Activated CD8-positive, alpha-beta T cell treated with anti-CD3 and anti-CD28 coated beads, Interleukin-2, amount 10 ng/mL, durations not matched to agents 7 days and 5 days (primary cell): ENCODE results near the gene ZNF429. TPM values are rescaled to one million over a fixed set of nuclear protein-coding genes. Genes with fewer than 3 reads are reported as not detected.
"Not testable (repeated sequence)": the region's sequence is repeated elsewhere in the genome, so short reads cannot be mapped to it uniquely, and the experiment has no call there.

ENCODE experiments used
- ATAC-seq: fragments of 150-1000 bp; cut with Tn5 transposase; one replicate; pipeline ENCODE4 v1.10.0; 2021; ENCODE audit warnings: moderate library complexity
- CTCF ChIA-PET: fragments of 350-600 bp; sonication (Branson Sonifier 250); formaldehyde crosslinking; loops from one replicate; lab custom pipeline; 2021; ENCODE audit warnings: antibody characterized with exemption; lab: Charles Lee
- POLR2A ChIA-PET: fragments of 350-600 bp; sonication (Branson Sonifier 250); formaldehyde crosslinking; loops from one replicate; lab custom pipeline; 2021; ENCODE audit warnings: antibody characterized with exemption; lab: Charles Lee
- DNase-seq: peaks from one replicate; pipeline ENCODE4 v3.0.0-alpha.2; 2020
- H3K27ac Mint-ChIP-seq: one replicate; pipeline ENCODE4 v1.8.0; 2021; ENCODE audit warnings: mild to moderate bottlenecking, mixed read lengths
- H3K27me3 Mint-ChIP-seq: one replicate; pipeline ENCODE4 v1.8.0; 2021; ENCODE audit warnings: low read depth, mixed read lengths
- H3K36me3 Mint-ChIP-seq: one replicate; pipeline ENCODE4 v1.8.0; 2021; ENCODE audit warnings: low read depth, mixed read lengths
- H3K4me1 Mint-ChIP-seq: one replicate; pipeline ENCODE4 v1.8.0; 2021; ENCODE audit warnings: low read depth, mixed read lengths
- H3K4me3 Mint-ChIP-seq: one replicate; pipeline ENCODE4 v1.8.0; 2021; ENCODE audit warnings: mild to moderate bottlenecking, mixed read lengths
- H3K9me3 Mint-ChIP-seq: one replicate; pipeline ENCODE4 v1.8.0; 2022; ENCODE audit warnings: mixed read lengths; ENCODE audit not compliant: insufficient read depth
- total RNA-seq, 2 experiments: library from RNA; stranded (reverse); gene quantifications; one replicate each; pipeline ENCODE4 v1.2.3, GENCODE V29; 2021

The ZNF429 gene
- 10 to 100 TPM; 13.0 to 14.0 TPM for total RNA-seq

DNA sequence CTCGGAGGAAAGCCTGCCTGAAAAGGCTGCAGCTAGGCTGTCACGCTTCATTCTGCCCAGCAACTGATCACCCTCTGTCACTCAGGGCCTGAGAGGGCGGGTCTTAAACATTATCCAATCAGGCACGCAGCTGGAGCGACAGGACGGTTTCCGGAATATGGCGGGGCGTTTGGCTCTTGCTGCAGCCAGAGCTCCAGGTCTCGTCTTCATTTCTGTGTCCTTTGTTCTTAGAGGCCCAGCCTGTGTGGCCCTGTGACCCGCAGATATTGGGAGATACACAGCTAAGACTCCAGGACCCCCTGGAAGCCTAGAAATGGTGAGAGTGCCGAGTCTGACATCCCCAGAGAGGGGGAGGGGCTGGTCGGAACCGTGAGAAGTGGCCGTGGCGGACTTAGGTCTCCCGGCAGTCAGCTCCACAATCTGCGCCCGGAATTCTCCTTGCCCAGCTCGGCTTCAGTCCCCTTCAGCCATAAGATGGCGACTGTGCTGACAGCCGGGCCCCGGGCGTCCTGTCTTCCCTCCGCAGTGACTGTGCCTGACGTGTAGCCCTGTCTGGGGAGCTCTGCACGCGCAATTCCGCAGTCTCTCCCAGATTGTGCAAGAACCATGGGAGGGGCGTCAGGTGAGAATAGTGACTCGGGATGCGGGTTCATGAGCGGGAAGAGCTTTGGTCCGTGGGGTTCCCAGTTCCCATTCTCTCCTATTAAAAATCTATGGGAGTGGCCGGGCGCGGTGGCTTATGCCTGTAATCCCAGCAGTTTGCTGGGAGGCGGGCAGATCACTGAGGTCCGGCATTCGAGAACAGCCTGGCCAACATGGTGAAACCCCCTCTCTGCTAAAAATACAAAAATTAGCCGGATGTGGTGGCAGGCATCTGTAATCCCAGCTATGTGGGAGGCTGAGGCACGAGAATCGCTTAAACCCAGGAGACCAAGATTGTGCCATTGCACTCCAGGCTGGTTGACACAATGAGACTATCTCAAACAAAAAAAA is at the start of gene ZNF429:
Gene ZNF429 (plus strand): TSS at position 144 of the 993 bp plus-strand sequence. CDS start 170 bp downstream, at position 314.
- peak; percentile 100 for ATAC-seq
- ChIA-PET POLR2A (interaction anchor here (0.5 to 2.3 kb wide), 33 partner anchors 10 to 1339 kb away, joined by 3 to 21 read pairs (median 5); partner anchors contain the start of genes ZNF100, ZNF257, ZNF43 and ZNF430), CTCF (interaction anchor here (1.0 to 2.3 kb wide), 9 partner anchors 10 to 1268 kb away, joined by 3 to 12 read pairs (median 4); partner anchors contain the start of gene ZNF493)
- Mint-ChIP-seq H3K4me1 (peaks cover 28% of the 10 kb centered on the region), H3K36me3 (peaks cover 48% of the 10 kb centered on the region), H3K9me3 (peaks cover 11% of the 10 kb centered on the region), H3K27ac (peak within 1 kb of the TSS; percentile 99), H3K27me3 (no peaks in the 10 kb centered on the region), H3K4me3 (peak within 1 kb of the TSS; percentile 100)
- DNase-seq, result peak; percentile 96

DNA sequence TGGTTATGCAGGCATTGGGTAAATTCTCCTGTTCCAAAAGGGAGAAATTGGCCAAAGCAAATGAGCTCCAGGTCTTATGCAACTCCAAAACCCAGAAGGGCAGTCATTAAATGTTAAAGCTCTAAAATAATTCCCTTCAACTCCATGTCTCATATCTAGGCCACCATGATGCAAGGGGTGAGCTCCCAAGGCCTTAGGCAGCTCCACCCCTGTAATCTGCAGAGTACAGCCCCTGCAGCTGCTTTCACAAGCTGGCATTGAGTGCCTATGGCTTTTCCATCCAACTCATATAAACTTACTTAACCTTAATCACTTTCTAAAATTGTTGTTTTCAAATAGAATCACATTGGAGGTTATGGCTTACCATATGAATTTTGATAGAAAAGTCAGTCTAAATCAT is 44.7 kb upstream of the ZNF429 start:
- ChIA-PET CTCF (no interaction called here), POLR2A (no interaction called here)
- H3K4me1 Mint-ChIP-seq, result peaks cover 9% of the 10 kb centered on the region
- DNase-seq (no peak), ATAC-seq (no peak)
- peaks cover 37% of the 10 kb centered on the region for H3K36me3 Mint-ChIP-seq
- H3K9me3 Mint-ChIP-seq, result peaks cover 35% of the 10 kb centered on the region
- H3K27me3 Mint-ChIP-seq, result no peaks in the 10 kb centered on the region
- no peak overlapping the region for H3K4me3 Mint-ChIP-seq
- no peak overlapping the region for H3K27ac Mint-ChIP-seq

DNA sequence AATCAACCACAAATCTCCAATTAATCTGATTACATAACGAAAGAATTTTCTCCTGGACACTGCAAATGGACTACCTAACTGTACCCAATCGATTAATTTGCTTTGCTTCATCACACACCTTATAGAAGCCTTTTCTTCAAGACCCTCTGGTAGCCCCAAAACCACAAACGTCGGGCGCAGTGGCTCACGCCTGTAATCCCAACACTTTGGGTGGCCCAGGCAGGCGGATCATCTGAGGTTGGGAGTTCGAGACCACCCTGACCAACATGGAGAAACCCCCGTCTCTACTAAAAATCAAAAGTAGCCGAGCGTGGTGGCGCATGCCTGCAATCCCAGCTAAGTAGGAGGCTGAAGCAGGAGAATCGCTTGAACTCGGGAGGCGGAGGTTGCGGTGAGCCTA is 42.9 kb upstream of the ZNF429 start:
- H3K27ac Mint-ChIP-seq, result no peak overlapping the region
- H3K36me3 Mint-ChIP-seq, result peaks cover 28% of the 10 kb centered on the region
- peaks cover 23% of the 10 kb centered on the region for H3K9me3 Mint-ChIP-seq
- CTCF ChIA-PET, result no interaction called here
- POLR2A ChIA-PET, result interaction anchor here (0.6 to 2.1 kb wide), 5 partner anchors 11 to 134 kb away, joined by 3 to 15 read pairs (median 7); partner anchors contain the start of genes ZNF429 and ZNF708
- H3K4me1 Mint-ChIP-seq, result peaks cover 9% of the 10 kb centered on the region
- peak overlapping the region; percentile 34 for H3K4me3 Mint-ChIP-seq
- ATAC-seq (no peak), DNase-seq (no peak)
- no peaks in the 10 kb centered on the region for H3K27me3 Mint-ChIP-seq

DNA sequence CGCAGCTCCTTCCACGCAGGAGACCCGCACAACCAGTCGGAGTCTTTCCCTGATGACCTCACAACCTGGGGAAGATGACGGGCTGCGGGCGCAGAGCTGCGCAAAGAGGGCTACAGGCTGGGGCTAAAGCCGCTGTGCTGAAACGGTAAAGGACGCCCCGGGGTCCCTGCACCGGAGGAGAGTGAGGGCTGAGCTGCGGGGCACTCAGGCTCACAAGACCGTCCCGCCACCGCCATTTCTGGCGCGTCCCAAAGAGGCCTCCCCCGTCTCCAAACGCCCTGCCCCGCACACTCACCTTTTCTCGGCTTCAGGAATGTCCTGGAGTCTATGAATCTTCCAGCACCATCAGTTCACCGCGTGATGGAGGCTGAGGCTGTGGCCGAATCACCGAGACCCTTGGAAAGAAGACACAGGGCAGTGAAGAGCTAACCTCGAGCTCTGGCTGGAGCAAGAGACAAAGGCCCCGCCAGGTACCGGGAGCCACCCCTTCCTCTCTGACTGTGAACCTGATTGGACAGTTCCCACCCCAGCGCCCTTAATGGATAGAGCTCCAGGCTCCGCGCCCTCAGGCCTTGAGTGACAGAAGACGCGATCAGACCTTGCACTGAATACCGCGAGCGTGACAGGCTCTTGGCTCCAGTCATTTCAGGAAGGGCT is 41.8 kb upstream of the ZNF429 start:
- CTCF ChIA-PET, result interaction anchor here (0.5 to 1.4 kb wide), 3 partner anchors 42 to 284 kb away, joined by 3 to 4 read pairs (median 4); partner anchors contain the start of genes ZNF429 and ZNF708
- peak overlapping the region; percentile 91 for H3K4me3 Mint-ChIP-seq
- ATAC-seq (peak; percentile 99), DNase-seq (peak; percentile 83)
- H3K27me3 Mint-ChIP-seq, result no peaks in the 10 kb centered on the region
- H3K27ac Mint-ChIP-seq, result peak overlapping the region; percentile 89
- POLR2A ChIA-PET, result interaction anchor here (0.6 to 2.1 kb wide), 7 partner anchors 12 to 304 kb away, joined by 3 to 15 read pairs (median 7); partner anchors contain the start of genes ZNF100, ZNF429, ZNF493 and ZNF708
- H3K9me3 Mint-ChIP-seq, result peaks cover 18% of the 10 kb centered on the region
- H3K4me1 Mint-ChIP-seq, result peaks cover 9% of the 10 kb centered on the region
- H3K36me3 Mint-ChIP-seq, result peaks cover 23% of the 10 kb centered on the region

DNA sequence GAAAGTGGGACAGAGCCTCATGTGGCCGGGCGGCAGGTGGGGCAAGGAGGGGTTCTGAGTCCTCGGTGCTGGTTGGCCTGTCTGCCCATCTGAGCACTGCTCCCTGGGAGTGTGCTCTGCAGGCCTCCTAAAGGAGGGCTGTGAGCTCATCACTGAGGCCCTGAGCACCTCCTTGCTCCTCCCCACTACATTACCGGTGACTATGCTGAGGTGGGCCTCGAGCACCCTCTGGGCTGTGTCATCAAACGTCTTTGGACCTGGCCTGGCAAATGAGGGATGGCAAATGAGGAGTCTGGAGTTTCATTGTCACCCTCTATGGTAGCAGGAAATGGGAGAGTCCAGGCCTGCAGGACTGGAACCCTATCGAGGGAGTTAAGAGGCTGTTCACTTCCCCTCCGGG is 38.8 kb upstream of the ZNF429 start:
- DNase-seq (no peak), ATAC-seq (no peak)
- POLR2A ChIA-PET, result no interaction called here
- Mint-ChIP-seq H3K9me3 (peaks cover 12% of the 10 kb centered on the region), H3K4me1 (peaks cover 9% of the 10 kb centered on the region), H3K36me3 (peaks cover 14% of the 10 kb centered on the region), H3K4me3 (no peak overlapping the region), H3K27ac (no peak overlapping the region), H3K27me3 (no peaks in the 10 kb centered on the region)
- CTCF ChIA-PET, result no interaction called here

DNA sequence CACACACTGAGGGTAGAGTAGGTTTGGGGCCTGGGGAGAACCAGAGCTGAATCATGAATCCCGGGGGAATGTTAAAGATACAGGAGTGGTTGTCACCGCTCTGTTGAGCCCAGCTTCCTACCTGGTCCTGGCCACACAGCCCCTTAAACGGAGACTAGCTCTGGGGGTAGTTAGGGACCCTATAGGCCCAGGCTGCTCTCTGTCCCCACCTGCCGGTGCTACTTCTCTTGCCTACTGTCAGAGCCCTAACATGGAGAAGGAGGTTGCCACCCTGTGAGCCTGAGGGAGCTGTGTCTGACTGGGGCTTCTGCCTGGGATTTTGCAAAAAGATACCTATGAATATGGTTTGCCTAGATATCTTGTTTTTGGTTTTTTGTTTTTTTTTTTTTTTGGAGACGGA is 36.6 kb upstream of the ZNF429 start:
- Mint-ChIP-seq H3K9me3 (no peaks in the 10 kb centered on the region), H3K4me1 (peaks cover under 1% of the 10 kb centered on the region), H3K4me3 (no peak overlapping the region), H3K27ac (no peak overlapping the region), H3K36me3 (peaks cover 3% of the 10 kb centered on the region), H3K27me3 (no peaks in the 10 kb centered on the region)
- POLR2A ChIA-PET, result no interaction called here
- CTCF ChIA-PET, result no interaction called here
- no peak for DNase-seq
- no peak for ATAC-seq

DNA sequence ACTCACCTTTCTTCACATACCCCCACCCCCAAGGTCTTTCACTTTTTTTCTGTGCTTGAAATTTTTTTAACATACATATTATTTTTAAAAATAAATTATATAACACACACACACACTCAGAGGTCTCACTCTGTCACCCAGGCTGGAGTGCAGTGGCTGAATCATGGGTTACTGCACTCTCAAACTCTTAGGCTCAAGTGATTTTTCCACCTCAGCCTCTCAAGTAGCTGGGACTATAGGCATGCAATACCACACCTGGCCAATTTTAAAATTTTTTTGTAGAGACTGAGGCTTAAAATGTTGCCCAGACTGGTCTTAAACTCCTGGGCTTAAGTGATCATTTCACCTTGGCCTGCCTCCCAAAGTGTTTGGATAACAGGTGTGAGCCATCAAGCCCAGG is 32.9 kb upstream of the ZNF429 start:
- Mint-ChIP-seq H3K9me3 (peaks cover 6% of the 10 kb centered on the region), H3K27ac (no peak overlapping the region), H3K27me3 (no peaks in the 10 kb centered on the region), H3K4me3 (no peak overlapping the region), H3K36me3 (peaks cover 6% of the 10 kb centered on the region), H3K4me1 (peaks cover 8% of the 10 kb centered on the region)
- no peak for ATAC-seq
- POLR2A ChIA-PET, result no interaction called here
- CTCF ChIA-PET, result no interaction called here
- no peak for DNase-seq

DNA sequence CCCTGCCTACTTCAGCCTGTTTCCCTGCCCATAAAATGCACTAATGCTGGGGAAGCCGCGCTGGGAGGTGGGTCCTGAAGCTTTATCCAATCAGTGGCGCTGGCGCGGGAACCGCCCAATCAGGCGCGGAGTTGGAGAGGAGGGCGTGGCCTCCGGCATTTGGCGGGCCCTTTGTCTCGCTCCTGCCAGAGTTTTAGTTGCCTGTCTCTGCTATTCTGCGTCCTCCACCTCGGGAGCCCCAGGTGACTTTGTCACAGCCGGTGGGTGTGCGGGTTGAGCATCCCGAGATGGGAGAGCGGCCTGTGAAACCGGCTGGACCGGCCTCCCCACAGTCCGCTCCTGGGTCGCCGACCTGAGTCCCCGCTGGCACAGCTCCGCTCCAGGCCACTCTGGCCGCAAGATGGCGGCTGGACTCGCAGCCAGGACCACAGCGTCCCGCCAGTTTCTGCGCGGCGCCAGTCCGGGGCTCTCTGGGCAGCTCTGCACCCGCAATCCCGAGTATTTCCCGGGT is 30.7 kb upstream of the ZNF429 start:
- CTCF ChIA-PET, result interaction anchor here (0.9 kb wide), 1 partner anchor 9 kb away, joined by 4 read pairs; no protein-coding TSS in a partner anchor

DNA sequence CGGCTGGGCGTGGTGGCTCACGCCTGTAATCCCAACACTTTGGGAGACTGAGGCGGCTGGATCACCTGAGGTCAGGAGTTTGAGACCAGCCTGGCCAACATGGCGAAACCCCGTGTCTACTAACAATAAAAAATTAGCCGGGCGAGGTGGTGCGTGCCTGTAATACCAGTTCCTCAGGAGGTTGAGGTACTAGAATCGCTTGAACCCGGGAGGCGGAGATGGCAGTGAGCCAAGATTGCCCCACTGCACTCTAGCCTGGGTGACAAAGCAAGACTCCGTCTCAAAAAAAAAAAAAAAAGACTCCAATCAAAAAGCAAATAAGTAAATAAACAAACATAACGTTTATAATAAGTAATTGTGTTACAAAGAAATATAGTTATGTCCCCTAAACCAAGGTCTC is 23.0 kb upstream of the ZNF429 start:
- H3K36me3 Mint-ChIP-seq, result peaks cover 20% of the 10 kb centered on the region
- CTCF ChIA-PET, result interaction anchor here (2.0 kb wide), 1 partner anchor 280 kb away, joined by 7 read pairs; no protein-coding TSS in a partner anchor
- H3K27me3 Mint-ChIP-seq, H3K27ac Mint-ChIP-seq, POLR2A ChIA-PET, H3K9me3 Mint-ChIP-seq, ATAC-seq, DNase-seq, H3K4me3 Mint-ChIP-seq, H3K4me1 Mint-ChIP-seq: not testable (repeated sequence)

More for the DNA sequence above, 30.7 kb upstream of the ZNF429 start:
- DNase-seq, result peak; percentile 91
- Mint-ChIP-seq H3K27me3 (no peaks in the 10 kb centered on the region), H3K4me3 (peak overlapping the region; percentile 83), H3K9me3 (peaks cover 6% of the 10 kb centered on the region), H3K27ac (peak overlapping the region; percentile 82), H3K36me3 (peaks cover 6% of the 10 kb centered on the region), H3K4me1 (peaks cover 8% of the 10 kb centered on the region)
- ATAC-seq, result peak; percentile 100
- POLR2A ChIA-PET, result interaction anchor here (0.6 to 3.1 kb wide), 10 partner anchors 11 to 1653 kb away, joined by 3 to 21 read pairs (median 3); partner anchors contain the start of genes ZNF429, ZNF43, ZNF493 and ZNF506

DNA sequence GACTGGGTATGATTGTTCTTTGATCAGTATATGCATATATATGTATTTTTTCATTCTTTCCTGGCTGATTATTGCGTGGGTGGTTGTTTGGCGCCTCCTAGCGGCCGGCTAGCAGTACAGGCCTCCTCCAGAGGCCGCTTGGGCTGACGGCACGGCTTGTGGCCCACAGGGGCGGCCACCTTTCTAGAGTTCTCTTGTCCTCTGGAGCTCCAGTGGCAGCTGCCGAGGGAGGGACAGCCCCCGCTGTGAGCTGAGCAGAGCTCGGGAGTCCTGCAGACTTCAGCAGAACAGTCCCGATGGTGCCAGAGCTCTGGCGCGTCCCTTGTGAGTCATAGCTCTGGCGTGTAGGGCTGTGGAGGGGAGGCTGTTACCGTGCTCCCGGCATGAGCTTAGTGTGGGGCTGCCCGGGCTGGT is 22.5 kb upstream of the ZNF429 start:
- Mint-ChIP-seq H3K4me3 (no peak overlapping the region), H3K27me3 (no peaks in the 10 kb centered on the region), H3K27ac (no peak overlapping the region), H3K9me3 (peaks cover 3% of the 10 kb centered on the region), H3K36me3 (peaks cover 24% of the 10 kb centered on the region), H3K4me1 (peaks cover 2% of the 10 kb centered on the region)
- DNase-seq (peak; percentile 68), ATAC-seq (peak; percentile 74)
- ChIA-PET CTCF (interaction anchor here (1.1 to 2.0 kb wide), 5 partner anchors 23 to 295 kb away, joined by 3 to 12 read pairs (median 3); partner anchors contain the start of gene ZNF429), POLR2A (interaction anchor here (0.9 kb wide), 1 partner anchor 295 kb away, joined by 3 read pairs; no protein-coding TSS in a partner anchor)
